OCI-LY1 (cell line): Measurements from ENCODE around the gene AGPS.
"Not testable (repeated sequence)": the region's sequence is repeated elsewhere in the genome, so short reads cannot be mapped to it uniquely, and the experiment has no call there.

Experiments
- H2AFZ ChIP-seq: fragments of 200-600 bp; sonication (generic), shearing (Covaris generic); 2 replicates; pipeline ENCODE4 v1.6.0; 2014; ENCODE audit warnings: antibody characterized with exemption, mild to moderate bottlenecking, low read length
- H3F3A ChIP-seq: fragments of 200-600 bp; sonication (generic), shearing (Covaris generic); 2 replicates; pipeline ENCODE4 v1.6.0; 2014; ENCODE audit warnings: mild to moderate bottlenecking, antibody characterized with exemption, low read length, moderate library complexity; ENCODE audit not compliant: insufficient read depth
- H3K27ac ChIP-seq: fragments of 200-600 bp; sonication (generic); 2 replicates; pipeline ENCODE4 v1.5.1; 2014; ENCODE audit warnings: low read length, mixed run types, mild to moderate bottlenecking, low read depth; ENCODE audit not compliant: poor library complexity, severe bottlenecking
- H3K27me3 ChIP-seq: fragments of 200-600 bp; sonication (generic); 2 replicates; pipeline ENCODE4 v1.6.0; 2014; ENCODE audit warnings: antibody characterized with exemption, mild to moderate bottlenecking, low read length, moderate library complexity; ENCODE audit not compliant: insufficient read depth
- H3K36me3 ChIP-seq: fragments of 200-600 bp; sonication (generic); 2 replicates; pipeline ENCODE4 v1.6.1; 2014; ENCODE audit warnings: mild to moderate bottlenecking, antibody characterized with exemption, low read length, moderate library complexity, mixed read lengths; ENCODE audit not compliant: insufficient read depth
- H3K4me1 ChIP-seq: fragments of 200-600 bp; sonication (generic); 2 replicates; pipeline ENCODE4 v1.5.1; 2014; ENCODE audit warnings: mild to moderate bottlenecking, low read length, moderate library complexity; ENCODE audit not compliant: insufficient read depth, severe bottlenecking
- H3K4me2 ChIP-seq: fragments of 200-600 bp; sonication (generic), shearing (Covaris generic); 2 replicates; pipeline ENCODE4 v1.6.1; 2014; ENCODE audit warnings: low read length
- H3K4me3 ChIP-seq: fragments of 200-600 bp; sonication (generic); 2 replicates; pipeline ENCODE4 v1.5.1; 2014; ENCODE audit warnings: low read length, low read depth, mild to moderate bottlenecking, mixed read lengths; ENCODE audit not compliant: poor library complexity, severe bottlenecking
- H3K79me2 ChIP-seq: fragments of 200-600 bp; shearing (Covaris generic); 2 replicates; pipeline ENCODE4 v1.6.1; 2016; ENCODE audit warnings: mixed run types, low read length, mixed read lengths; ENCODE audit not compliant: insufficient read depth
- H3K9ac ChIP-seq: fragments of 200-600 bp; sonication (generic), shearing (Covaris generic); 2 replicates; pipeline ENCODE4 v1.6.1; 2014; ENCODE audit warnings: mild to moderate bottlenecking, low read length, mixed read lengths
- H3K9me2 ChIP-seq: fragments of 200-600 bp; sonication (generic), shearing (Covaris generic); 2 replicates; pipeline ENCODE4 v1.6.1; 2014; ENCODE audit warnings: low read depth, mild to moderate bottlenecking, low read length, mixed read lengths
- H3K9me3 ChIP-seq: fragments of 200-600 bp; shearing (Covaris generic); 2 replicates; pipeline ENCODE4 v1.6.1; 2014; ENCODE audit warnings: low read length, mixed read lengths
- H4K20me1 ChIP-seq: fragments of 200-600 bp; sonication (generic), shearing (Covaris generic); 2 replicates; pipeline ENCODE4 v1.6.0; 2016; ENCODE audit warnings: mild to moderate bottlenecking, low read length; ENCODE audit not compliant: insufficient read depth
- CTCF ChIP-seq: fragments of 200-600 bp; sonication (generic), shearing (Covaris generic); IDR thresholded peaks from 2 replicates; pipeline ENCODE4 v1.5.1; 2017; ENCODE audit warnings: mild to moderate bottlenecking, antibody characterized with exemption, low read length, moderate library complexity, mixed read lengths
- EZH2 ChIP-seq: fragments of 200-600 bp; sonication (generic), shearing (Covaris generic); IDR thresholded peaks from 2 replicates; pipeline ENCODE4 v1.8.0; 2017; ENCODE audit warnings: borderline replicate concordance, mixed run types, mild to moderate bottlenecking, antibody characterized with exemption, low read length, moderate library complexity, mixed read lengths

The AGPS gene

GRCh38 chr2:177549171-177549570 lies 156.6 kb downstream of the AGPS start:
- no peaks in the 10 kb centered on the region for H3K9me2 ChIP-seq
- H3K4me2 ChIP-seq: no peak overlapping the region
- no peak overlapping the region for H3K9ac ChIP-seq
- no peaks in the 10 kb centered on the region for H3K36me3 ChIP-seq
- no peaks in the 10 kb centered on the region for H4K20me1 ChIP-seq
- no peaks in the 10 kb centered on the region for H3F3A ChIP-seq
- no peaks in the 10 kb centered on the region for H3K27me3 ChIP-seq
- no peak for TF ChIP-seq EZH2
- TF ChIP-seq CTCF: no peak
- no peak overlapping the region for H3K27ac ChIP-seq
- H3K4me1 ChIP-seq: peaks cover 30% of the 10 kb centered on the region
- no peaks in the 10 kb centered on the region for H3K9me3 ChIP-seq
- no peak overlapping the region for H2AFZ ChIP-seq
- H3K4me3 ChIP-seq: no peak overlapping the region
- no peaks in the 10 kb centered on the region for H3K79me2 ChIP-seq

- TF ChIP-seq CTCF (no peak), EZH2 (no peak)
- Histone ChIP-seq H2AFZ (no peak overlapping the region), H3K9me3 (no peaks in the 10 kb centered on the region), H3K27ac (no peak overlapping the region), H3K4me1 (peaks cover 23% of the 10 kb centered on the region), H3K27me3 (no peaks in the 10 kb centered on the region), H3K9me2 (no peaks in the 10 kb centered on the region), H3K9ac (no peak overlapping the region), H3K36me3 (no peaks in the 10 kb centered on the region), H3F3A (no peaks in the 10 kb centered on the region), H3K4me2 (no peak overlapping the region), H4K20me1 (no peaks in the 10 kb centered on the region), H3K79me2 (no peaks in the 10 kb centered on the region), H3K4me3 (no peak overlapping the region)
These were observed 158.0 kb downstream of the AGPS start for GRCh38 chr2:177550264-177551200.

GRCh38 chr2:177551360-177551759 lies 158.8 kb downstream of the AGPS start:
- not testable (repeated sequence) for H4K20me1 ChIP-seq, H3K4me2 ChIP-seq, H3K9ac ChIP-seq, H3K79me2 ChIP-seq, H3F3A ChIP-seq, H3K4me3 ChIP-seq, H3K36me3 ChIP-seq, H3K9me3 ChIP-seq, H3K27ac ChIP-seq, H3K27me3 ChIP-seq, H2AFZ ChIP-seq, H3K9me2 ChIP-seq
- H3K4me1 ChIP-seq: peaks cover 23% of the 10 kb centered on the region
